Measurements from ENCODE around the gene KRTAP10-4.

KRTAP10-4 gene

GRCh38 chr21:44617071-44617501, 43.6 kb downstream of the KRTAP10-4 start:
- DNase-seq (ENCODE audit: low read depth) = no peak

GRCh38 chr21:44618504-44618903, 45.0 kb downstream of the KRTAP10-4 start:
- DNase-seq (ENCODE audit: low read depth) = no peak

- no peak for DNase-seq (ENCODE audit: low read depth)
Measured at GRCh38 chr21:44618909-44619308, 45.4 kb downstream of the KRTAP10-4 start.

GRCh38 chr21:44619886-44620285, 46.4 kb downstream of the KRTAP10-4 start:
- DNase-seq (ENCODE audit: low read depth) = no peak

- DNase-seq (ENCODE audit: low read depth) = no peak
Measured at GRCh38 chr21:44623575-44623974, 50.0 kb downstream of the KRTAP10-4 start.

Measured in HS-27A (cell line).